ENCODE measurements around the gene RANGAP1.

DNA sequence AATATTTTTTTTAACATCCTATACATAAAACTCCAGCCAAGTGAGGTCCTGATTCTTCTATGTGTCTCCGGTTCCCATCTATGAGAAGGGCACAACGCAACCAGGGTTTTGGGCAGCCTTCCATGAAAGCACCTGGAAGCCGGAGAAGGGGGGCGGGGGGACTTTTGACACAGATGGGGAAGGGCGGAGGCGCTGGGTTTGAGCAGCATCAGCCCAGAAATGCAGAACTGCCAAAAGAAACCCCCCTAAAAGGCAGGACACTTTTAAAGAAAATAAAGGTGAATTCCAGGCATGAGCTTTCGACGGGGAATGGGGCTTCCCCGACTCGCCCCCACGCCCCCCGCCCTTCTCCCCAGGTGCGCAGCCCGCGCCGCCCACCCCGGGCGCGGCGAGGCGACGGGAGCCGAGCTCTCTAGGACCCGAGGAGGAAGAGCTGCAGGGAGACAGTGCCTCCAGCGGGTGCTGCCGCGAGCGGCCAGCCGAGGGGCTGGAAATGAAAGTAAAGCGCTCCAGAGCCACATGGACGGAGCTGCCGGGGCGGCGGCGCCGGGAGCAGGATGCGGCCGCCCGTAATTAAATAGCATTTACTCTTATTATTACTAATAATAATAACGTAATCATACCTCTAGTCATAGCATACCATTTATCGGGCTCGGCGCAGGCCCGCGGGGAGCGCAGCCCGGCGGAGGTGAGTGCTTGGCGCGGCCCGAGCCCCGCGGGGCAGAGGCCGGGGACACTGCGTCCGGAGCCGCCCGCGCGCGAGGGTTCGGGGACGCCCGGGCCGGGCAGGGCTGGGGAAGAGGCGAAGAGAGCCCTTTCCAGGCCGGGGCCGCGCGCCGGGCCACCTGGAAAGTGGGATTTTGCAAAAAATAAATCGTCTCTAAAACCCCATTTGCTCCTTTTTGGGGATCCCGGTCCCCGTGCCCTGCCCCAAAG is 15.4 kb upstream of the RANGAP1 start, which contains the start of gene ZC3H7B:
- TF ChIP-seq, protein P1, sequence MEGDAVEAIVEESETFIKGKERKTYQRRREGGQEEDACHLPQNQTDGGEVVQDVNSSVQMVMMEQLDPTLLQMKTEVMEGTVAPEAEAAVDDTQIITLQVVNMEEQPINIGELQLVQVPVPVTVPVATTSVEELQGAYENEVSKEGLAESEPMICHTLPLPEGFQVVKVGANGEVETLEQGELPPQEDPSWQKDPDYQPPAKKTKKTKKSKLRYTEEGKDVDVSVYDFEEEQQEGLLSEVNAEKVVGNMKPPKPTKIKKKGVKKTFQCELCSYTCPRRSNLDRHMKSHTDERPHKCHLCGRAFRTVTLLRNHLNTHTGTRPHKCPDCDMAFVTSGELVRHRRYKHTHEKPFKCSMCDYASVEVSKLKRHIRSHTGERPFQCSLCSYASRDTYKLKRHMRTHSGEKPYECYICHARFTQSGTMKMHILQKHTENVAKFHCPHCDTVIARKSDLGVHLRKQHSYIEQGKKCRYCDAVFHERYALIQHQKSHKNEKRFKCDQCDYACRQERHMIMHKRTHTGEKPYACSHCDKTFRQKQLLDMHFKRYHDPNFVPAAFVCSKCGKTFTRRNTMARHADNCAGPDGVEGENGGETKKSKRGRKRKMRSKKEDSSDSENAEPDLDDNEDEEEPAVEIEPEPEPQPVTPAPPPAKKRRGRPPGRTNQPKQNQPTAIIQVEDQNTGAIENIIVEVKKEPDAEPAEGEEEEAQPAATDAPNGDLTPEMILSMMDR (IDR thresholded peaks at IDR 0.05) = peak in 2 of 3 experiments; percentile 36 to 44
- no peak for TF ChIP-seq POLR2A (IDR thresholded peaks at IDR 0.05)
